Measurements from ENCODE around the gene APPL1. TPM values are rescaled to one million over a fixed set of nuclear protein-coding genes. Genes with fewer than 3 reads are reported as not detected.

The APPL1 gene
- total and polyA plus RNA-seq, 10 of the 15 experiments (the other 5 are each of a cell fraction or from before 2014, with no cell fraction given), result 15.0 to 77.6 (median 40.2) TPM

DNA sequence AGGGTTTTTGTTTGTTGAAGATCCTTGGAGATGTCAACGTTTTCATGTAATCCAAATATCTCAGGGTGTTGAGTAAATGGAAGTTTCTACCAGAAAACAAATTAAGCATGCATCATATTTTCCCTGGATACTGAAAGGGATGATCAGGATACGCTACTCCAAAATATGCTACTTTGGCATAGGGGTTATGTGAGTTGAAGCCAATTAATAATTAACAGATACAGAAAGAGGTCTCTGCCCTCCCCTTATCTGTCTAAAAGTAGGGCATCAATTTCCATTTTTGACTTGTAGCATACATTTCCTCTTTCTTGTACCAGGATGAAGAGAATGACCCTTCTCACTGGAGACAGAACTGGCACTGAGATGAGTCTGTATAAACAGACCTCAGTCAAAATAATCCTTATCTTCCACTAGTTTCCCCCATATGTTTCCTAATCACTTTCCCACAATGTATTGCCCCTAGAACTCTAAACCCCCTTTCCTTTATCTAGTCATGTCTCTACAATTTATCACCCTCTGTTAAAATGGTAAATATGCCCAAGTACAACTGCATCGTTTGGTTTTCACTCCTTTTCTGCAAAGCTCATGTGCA, 82.3 kb downstream of the APPL1 start:
- Histone ChIP-seq H3K4me2 (ENCODE audit: control insufficient read depth, insufficient read depth) (no peak overlapping the region), H3K9me3 (replicated peaks; ENCODE audit: control insufficient read depth, insufficient read depth, low read length) (no peaks in the 10 kb centered on the region), H3K79me2 (ENCODE audit: control insufficient read depth, insufficient read depth, low read length) (no peaks in the 10 kb centered on the region), H3K27ac (ENCODE audit: control insufficient read depth, insufficient read depth) (no peak overlapping the region), H3K4me1 (ENCODE audit: control insufficient read depth, insufficient read depth, low read length) (no peaks in the 10 kb centered on the region), H3K4me3 (no peak overlapping the region), H3K9ac (ENCODE audit: control insufficient read depth, insufficient read depth, low read length) (no peak overlapping the region), H2AFZ (ENCODE audit: control insufficient read depth, low read depth, low read length) (no peak overlapping the region), H3K36me3 (ENCODE audit: control insufficient read depth in 2 of 2, insufficient read depth in 2 of 2, low read length in 1 of 2) (no peaks in the 10 kb centered on the region), H3K27me3 (replicated peaks in 1 of 2; ENCODE audit: control insufficient read depth in 2 of 2, insufficient read depth in 2 of 2, low read length in 1 of 2) (no peaks in the 10 kb centered on the region; a peak in 1 of 4 replicates), H4K20me1 (ENCODE audit: control insufficient read depth, insufficient read depth) (no peaks in the 10 kb centered on the region)
- ChIA-PET RAD21 (ENCODE audit: unreplicated experiment) (no interaction called here), POLR2A (no interaction called here), CTCF (interaction anchor here (0.9 to 1.2 kb wide), 3 partner anchors 11 to 42 kb away, joined by 3 read pairs; no protein-coding TSS in a partner anchor), SMC1A (ENCODE audit: uncharacterized antibody, unreplicated experiment) (no interaction called here)
- WGBS (ENCODE audit: insufficient coverage, insufficient replicate concordance, low lambda C conversion rate, missing lambda C conversion rate), result 6% methylated on average over 3 of the region's 3 CpGs
- ATAC-seq, result no peak
- intact Hi-C loops (cut with micrococcal nuclease; ENCODE audit: unreplicated experiment) (no loop called here), in situ Hi-C loops (cut with MboI) (no loop called here)
- BruUV-seq (replicated peaks), result no TSS peak
- no peak for FAIRE-seq
- no peak for DNase-seq (ENCODE audit: low read depth, low spot score)
- TF ChIP-seq SUPT20H (IDR thresholded peaks at IDR 0.05; ENCODE audit: borderline replicate concordance, control insufficient read depth, low read depth, low read length) (no peak), RELA (IDR thresholded peaks at IDR 0.05; ENCODE audit: borderline replicate concordance, partially characterized antibody) (no peak), SMAD5 (IDR thresholded peaks at IDR 0.05; ENCODE audit: low read depth) (no peak), ZBED1 (IDR thresholded peaks at IDR 0.05; ENCODE audit: borderline replicate concordance) (no peak), SMAD1 (IDR thresholded peaks at IDR 0.05; ENCODE audit: low read depth, partially characterized antibody) (no peak), CEBPZ (IDR thresholded peaks at IDR 0.05; ENCODE audit: low read depth, low read length) (no peak), KLF5 (IDR thresholded peaks at IDR 0.05; ENCODE audit: partially characterized antibody) (no peak), SREBF1 (IDR thresholded peaks at IDR 0.05; ENCODE audit: low read length) (no peak), REST (IDR thresholded peaks at IDR 0.05; ENCODE audit: low read depth, low read length) (no peak), CBX3 (IDR thresholded peaks at IDR 0.05; ENCODE audit: borderline replicate concordance, low read depth) (no peak), MEF2A (IDR thresholded peaks at IDR 0.05; ENCODE audit: insufficient read depth, low read depth, low read length) (no peak), ETV6 (conservative IDR thresholded peaks at IDR 0.05 in 1 of 2, IDR thresholded peaks at IDR 0.05 in 1 of 2; ENCODE audit: borderline replicate concordance in 1 of 2, low read depth in 1 of 2) (no peak), JUND (IDR thresholded peaks at IDR 0.05; ENCODE audit: low read depth, low read length) (no peak), CTCF (IDR thresholded peaks at IDR 0.05 in 2 of 3, conservative IDR thresholded peaks at IDR 0.05 in 1 of 3; ENCODE audit: control insufficient read depth in 2 of 3, extremely low read depth in 1 of 3, insufficient read depth in 1 of 3, low read depth in 3 of 3, low read length in 3 of 3) (no peak), CBFB (IDR thresholded peaks at IDR 0.05; ENCODE audit: low read depth) (no peak), CHD4 (IDR thresholded peaks at IDR 0.05) (no peak)

All from GM12878 (cell line).